Brain microvascular endothelial cell (primary cell): ENCODE data around the gene BTBD16.

Source experiments
- DNase-seq: peaks from one replicate; pipeline ENCODE4 v3.0.0-alpha.2; 2020
- H3K27ac ChIP-seq: fragments of 250-450 bp; sonication (Bioruptor Pico); 2 replicates; pipeline ENCODE4 v1.5.1; 2020; ENCODE audit warnings: mild to moderate bottlenecking, moderate library complexity
- H3K27me3 ChIP-seq: fragments of 250-450 bp; sonication (Bioruptor Pico); replicated peaks from 2 replicates; pipeline ENCODE4 v1.5.1; 2020; ENCODE audit warnings: mild to moderate bottlenecking
- H3K36me3 ChIP-seq: fragments of 250-450 bp; sonication (Bioruptor Pico); replicated peaks from 2 replicates; pipeline ENCODE4 v1.5.1; 2020; ENCODE audit warnings: mild to moderate bottlenecking
- H3K4me3 ChIP-seq: 2 replicates; pipeline ENCODE4 v1.5.1; 2011; ENCODE audit warnings: low read depth, mild to moderate bottlenecking, control low read depth, low read length, moderate library complexity
- CTCF ChIP-seq: IDR thresholded peaks from 2 replicates; pipeline ENCODE4 v1.5.1; 2011; ENCODE audit warnings: low read depth, mild to moderate bottlenecking, moderate library complexity, low read length, control low read depth, inconsistent platforms; ENCODE audit errors: missing control alignments
- in situ Hi-C: cut with HindIII; loops from 2 replicates; pipeline ENCODE4 v1.10.0; 2017; ENCODE audit warnings: low sequenced_read_pairs, low pct_ligation_motif_present

Gene BTBD16

DNA sequence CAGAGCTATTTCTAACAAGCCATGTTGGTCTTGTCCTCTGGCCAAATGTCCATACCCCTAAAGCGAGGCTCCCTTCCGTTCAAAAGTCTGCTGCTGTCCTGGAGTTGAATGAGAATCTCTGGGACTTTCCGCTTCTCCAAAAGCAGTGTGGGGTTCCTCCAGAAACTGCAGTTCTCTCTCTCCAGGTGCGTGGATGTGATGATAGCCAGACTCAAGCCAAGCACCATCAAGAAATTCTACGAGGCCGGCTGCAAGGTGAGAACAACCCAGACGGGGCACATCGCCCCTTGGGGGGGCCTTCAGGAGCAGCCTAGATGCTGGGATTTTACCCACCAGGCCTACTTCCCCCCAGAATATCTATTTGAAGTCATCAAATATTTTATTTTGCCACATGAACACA, 26.5 kb downstream of the BTBD16 start:
- Histone ChIP-seq H3K27ac (no peak overlapping the region), H3K36me3 (no peaks in the 10 kb centered on the region), H3K27me3 (no peaks in the 10 kb centered on the region), H3K4me3 (no peak overlapping the region)
- TF ChIP-seq CTCF = no peak
- no peak for DNase-seq
- in situ Hi-C loops = loop anchor here (25.0 kb wide), 1 partner anchor 140 kb away; no protein-coding TSS in a partner anchor

GRCh38 chr10:122298206-122298597, 27.1 kb downstream of the BTBD16 start:
- no peak overlapping the region for H3K4me3 ChIP-seq
- TF ChIP-seq CTCF = no peak
- DNase-seq = no peak
- H3K27ac ChIP-seq = no peak overlapping the region
- H3K36me3 ChIP-seq = no peaks in the 10 kb centered on the region
- in situ Hi-C loops = loop anchor here (25.0 kb wide), 1 partner anchor 139 kb away; no protein-coding TSS in a partner anchor
- H3K27me3 ChIP-seq = no peaks in the 10 kb centered on the region

DNA sequence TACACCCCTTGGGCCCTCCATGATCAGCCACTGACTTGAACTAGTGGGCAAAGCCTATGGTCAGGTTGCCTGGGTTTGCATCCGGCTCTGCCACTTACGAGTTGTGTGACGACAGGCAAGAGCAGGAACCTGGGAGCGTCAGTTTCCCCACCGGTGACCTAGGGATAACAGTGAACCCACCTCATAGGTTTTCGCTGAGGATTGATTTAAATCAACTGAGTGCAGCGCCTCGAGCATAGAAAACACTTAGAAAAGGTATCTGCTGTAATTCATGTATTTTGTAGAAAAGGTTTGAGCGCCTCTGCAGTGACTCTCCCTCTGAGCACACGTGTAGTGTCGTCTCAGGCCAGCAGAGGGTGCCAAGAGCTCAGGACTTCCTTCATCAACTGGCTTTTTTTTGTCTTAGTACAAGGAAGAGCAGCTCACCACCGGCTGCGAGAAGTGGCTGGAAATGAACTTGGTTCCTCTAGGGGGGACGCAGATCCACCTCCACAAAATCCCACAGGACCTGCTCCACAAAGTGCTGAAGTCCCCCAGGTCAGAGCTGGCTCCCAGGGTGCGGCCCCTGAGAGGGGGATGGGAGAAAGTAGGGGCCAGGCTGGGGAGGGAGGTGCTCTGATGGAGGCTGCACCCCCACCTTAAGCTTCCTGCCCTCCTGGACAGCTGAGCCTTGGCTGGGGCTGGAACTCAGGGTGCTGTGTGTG, 27.7 kb downstream of the BTBD16 start:
- peak; percentile 67 for DNase-seq
- no peaks in the 10 kb centered on the region for H3K36me3 ChIP-seq
- in situ Hi-C loops = loop anchor here (25.0 kb wide), 1 partner anchor 139 kb away; no protein-coding TSS in a partner anchor
- H3K27me3 ChIP-seq = no peaks in the 10 kb centered on the region
- H3K27ac ChIP-seq = no peak overlapping the region
- TF ChIP-seq CTCF = peak; percentile 93
- H3K4me3 ChIP-seq = peak overlapping the region; percentile 23

GRCh38 chr10:122299423-122300075, 28.5 kb downstream of the BTBD16 start:
- no peak overlapping the region for H3K27ac ChIP-seq
- in situ Hi-C loops = loop anchor here (25.0 kb wide), 1 partner anchor 138 kb away; no protein-coding TSS in a partner anchor
- H3K27me3 ChIP-seq = no peaks in the 10 kb centered on the region
- TF ChIP-seq CTCF = no peak
- no peaks in the 10 kb centered on the region for H3K36me3 ChIP-seq
- no peak for DNase-seq
- H3K4me3 ChIP-seq = no peak overlapping the region

DNA sequence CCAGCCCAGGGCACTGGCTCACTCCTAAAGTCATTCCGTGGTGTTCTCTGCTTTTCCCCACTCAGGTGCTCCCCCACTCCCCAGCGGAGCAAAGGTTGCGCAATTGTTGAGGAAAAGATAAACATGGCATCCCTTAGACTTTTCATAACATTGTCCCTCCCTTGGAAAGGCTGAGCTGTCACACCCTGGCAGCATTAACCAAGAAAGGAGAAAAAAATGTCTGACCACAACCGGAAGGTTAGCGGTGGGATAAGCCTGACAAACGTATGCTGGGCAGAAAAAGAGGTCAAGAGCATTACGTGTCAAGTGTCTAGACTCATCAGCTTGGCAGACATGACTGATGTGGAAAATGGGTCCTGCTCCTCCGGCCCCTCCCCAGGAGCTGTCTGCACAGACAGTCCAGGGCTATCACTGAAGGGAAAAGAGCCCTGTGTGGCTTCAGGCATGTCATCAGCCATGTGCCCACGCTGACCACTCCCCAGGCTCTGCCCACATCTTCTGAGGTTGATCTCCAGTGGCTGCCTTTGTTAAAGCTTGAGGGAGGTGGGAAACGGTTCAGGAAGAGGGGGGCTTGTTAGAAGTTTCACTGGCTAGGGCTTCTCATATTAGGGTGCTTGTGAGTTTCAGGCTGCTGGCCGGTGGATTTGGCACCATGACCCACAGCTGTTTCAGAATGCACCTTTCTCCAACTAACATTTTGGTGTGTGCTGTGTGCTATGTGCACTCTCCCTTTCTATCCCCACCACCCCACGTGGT, 30.1 kb downstream of the BTBD16 start:
- H3K36me3 ChIP-seq = no peaks in the 10 kb centered on the region
- no peak for TF ChIP-seq CTCF
- in situ Hi-C loops = no loop called here
- no peaks in the 10 kb centered on the region for H3K27me3 ChIP-seq
- H3K27ac ChIP-seq = peak overlapping the region; percentile 16
- peak; percentile 71 for DNase-seq
- no peak overlapping the region for H3K4me3 ChIP-seq
